Hepatocyte (in vitro differentiated cells): ENCODE results near the gene VAV3. TPM values are rescaled to one million over a fixed set of nuclear protein-coding genes. Genes with fewer than 3 reads are reported as not detected.

Experiments
- DNase-seq: peaks from one replicate; pipeline ENCODE4 v3.0.0-alpha.2; 2016; ENCODE audit warnings: low spot score
- H2AFZ ChIP-seq: fragments of 200-600 bp; sonication (generic); 2 replicates; pipeline ENCODE4 v1.6.0; 2016; ENCODE audit warnings: antibody characterized with exemption, mild to moderate bottlenecking
- H3K27ac ChIP-seq: fragments of 200-600 bp; sonication (generic); 2 replicates; pipeline ENCODE4 v1.5.1; 2016; ENCODE audit warnings: mild to moderate bottlenecking
- H3K27me3 ChIP-seq: fragments of 200-600 bp; sonication (generic); 2 replicates; pipeline ENCODE4 v1.6.1; 2016
- H3K36me3 ChIP-seq: fragments of 200-600 bp; sonication (generic); replicated peaks from 2 replicates; pipeline ENCODE4 v1.5.1; 2016; ENCODE audit warnings: low read depth; ENCODE audit not compliant: insufficient read depth
- H3K4me1 ChIP-seq: fragments of 200-600 bp; sonication (generic); 2 replicates; pipeline ENCODE4 v1.5.1; 2016; ENCODE audit warnings: mild to moderate bottlenecking, moderate library complexity; ENCODE audit not compliant: insufficient read depth
- H3K4me2 ChIP-seq: fragments of 200-600 bp; sonication (generic); 2 replicates; pipeline ENCODE4 v1.6.0; 2016
- H3K4me3 ChIP-seq: fragments of 200-600 bp; sonication (generic); 2 replicates; pipeline ENCODE4 v1.5.1; 2016; ENCODE audit warnings: mild to moderate bottlenecking
- H3K79me2 ChIP-seq: fragments of 200-600 bp; sonication (generic); 2 replicates; pipeline ENCODE4 v1.6.0; 2017; ENCODE audit warnings: mild to moderate bottlenecking
- H3K9me2 ChIP-seq: fragments of 200-600 bp; sonication (generic); replicated peaks from 2 replicates; pipeline ENCODE4 v1.6.0; 2017; ENCODE audit warnings: mild to moderate bottlenecking; ENCODE audit not compliant: insufficient read depth
- H3K9me3 ChIP-seq: fragments of 200-600 bp; sonication (generic); 2 replicates; pipeline ENCODE4 v1.5.1; 2016; ENCODE audit warnings: low read depth, mild to moderate bottlenecking
- H4K20me1 ChIP-seq: fragments of 200-600 bp; sonication (generic); 2 replicates; pipeline ENCODE4 v1.6.0; 2016; ENCODE audit warnings: mild to moderate bottlenecking; ENCODE audit not compliant: insufficient read depth, poor library complexity, severe bottlenecking
- EZH2 ChIP-seq: fragments of 200-600 bp; sonication (generic); IDR thresholded peaks from 2 replicates; pipeline ENCODE4 v1.6.1; 2016; ENCODE audit warnings: antibody characterized with exemption, mild to moderate bottlenecking, borderline replicate concordance
- EZH2phosphoT487 ChIP-seq: fragments of 200-600 bp; sonication (generic); IDR thresholded peaks from one replicate; pipeline ENCODE4 v1.6.1; 2018; ENCODE audit warnings: antibody characterized with exemption, mild to moderate bottlenecking, low read depth, moderate library complexity; ENCODE audit not compliant: unreplicated experiment, severe bottlenecking
- WGBS: methylation state at CpG from one replicate; pipeline ENCODE4 v1.1.6; 2016; ENCODE audit warnings: low lambda C conversion rate; ENCODE audit errors: missing lambda C conversion rate; 5-methylcytosine and 5-hydroxymethylcytosine counted together
- polyA plus RNA-seq: library from polyadenylated mRNA; unstranded; fragments of >200 nt; fragmentation: Nextera tagmentation; extraction: Ambion mirVana; gene quantifications from 2 replicates; pipeline ENCODE4 v1.2.1, GENCODE V29; 2016
- total RNA-seq: library from RNA; depleted of rRNA; stranded (reverse); fragments of >200 nt; gene quantifications from 2 replicates; pipeline ENCODE4 v1.2.3, GENCODE V29; 2014
- TF ChIP-seq, protein P1 (sequence below): fragments of 200-600 bp; sonication (generic); IDR thresholded peaks from 2 replicates; pipeline ENCODE4 v1.5.1; 2016; ENCODE audit warnings: antibody characterized with exemption, mild to moderate bottlenecking; ENCODE audit not compliant: poor library complexity

The VAV3 gene, protein sequence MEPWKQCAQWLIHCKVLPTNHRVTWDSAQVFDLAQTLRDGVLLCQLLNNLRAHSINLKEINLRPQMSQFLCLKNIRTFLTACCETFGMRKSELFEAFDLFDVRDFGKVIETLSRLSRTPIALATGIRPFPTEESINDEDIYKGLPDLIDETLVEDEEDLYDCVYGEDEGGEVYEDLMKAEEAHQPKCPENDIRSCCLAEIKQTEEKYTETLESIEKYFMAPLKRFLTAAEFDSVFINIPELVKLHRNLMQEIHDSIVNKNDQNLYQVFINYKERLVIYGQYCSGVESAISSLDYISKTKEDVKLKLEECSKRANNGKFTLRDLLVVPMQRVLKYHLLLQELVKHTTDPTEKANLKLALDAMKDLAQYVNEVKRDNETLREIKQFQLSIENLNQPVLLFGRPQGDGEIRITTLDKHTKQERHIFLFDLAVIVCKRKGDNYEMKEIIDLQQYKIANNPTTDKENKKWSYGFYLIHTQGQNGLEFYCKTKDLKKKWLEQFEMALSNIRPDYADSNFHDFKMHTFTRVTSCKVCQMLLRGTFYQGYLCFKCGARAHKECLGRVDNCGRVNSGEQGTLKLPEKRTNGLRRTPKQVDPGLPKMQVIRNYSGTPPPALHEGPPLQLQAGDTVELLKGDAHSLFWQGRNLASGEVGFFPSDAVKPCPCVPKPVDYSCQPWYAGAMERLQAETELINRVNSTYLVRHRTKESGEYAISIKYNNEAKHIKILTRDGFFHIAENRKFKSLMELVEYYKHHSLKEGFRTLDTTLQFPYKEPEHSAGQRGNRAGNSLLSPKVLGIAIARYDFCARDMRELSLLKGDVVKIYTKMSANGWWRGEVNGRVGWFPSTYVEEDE
- total RNA-seq (40.5 and 44.4 TPM in 2 replicates), polyA plus RNA-seq (12.3 and 12.7 TPM in 2 replicates)

DNA sequence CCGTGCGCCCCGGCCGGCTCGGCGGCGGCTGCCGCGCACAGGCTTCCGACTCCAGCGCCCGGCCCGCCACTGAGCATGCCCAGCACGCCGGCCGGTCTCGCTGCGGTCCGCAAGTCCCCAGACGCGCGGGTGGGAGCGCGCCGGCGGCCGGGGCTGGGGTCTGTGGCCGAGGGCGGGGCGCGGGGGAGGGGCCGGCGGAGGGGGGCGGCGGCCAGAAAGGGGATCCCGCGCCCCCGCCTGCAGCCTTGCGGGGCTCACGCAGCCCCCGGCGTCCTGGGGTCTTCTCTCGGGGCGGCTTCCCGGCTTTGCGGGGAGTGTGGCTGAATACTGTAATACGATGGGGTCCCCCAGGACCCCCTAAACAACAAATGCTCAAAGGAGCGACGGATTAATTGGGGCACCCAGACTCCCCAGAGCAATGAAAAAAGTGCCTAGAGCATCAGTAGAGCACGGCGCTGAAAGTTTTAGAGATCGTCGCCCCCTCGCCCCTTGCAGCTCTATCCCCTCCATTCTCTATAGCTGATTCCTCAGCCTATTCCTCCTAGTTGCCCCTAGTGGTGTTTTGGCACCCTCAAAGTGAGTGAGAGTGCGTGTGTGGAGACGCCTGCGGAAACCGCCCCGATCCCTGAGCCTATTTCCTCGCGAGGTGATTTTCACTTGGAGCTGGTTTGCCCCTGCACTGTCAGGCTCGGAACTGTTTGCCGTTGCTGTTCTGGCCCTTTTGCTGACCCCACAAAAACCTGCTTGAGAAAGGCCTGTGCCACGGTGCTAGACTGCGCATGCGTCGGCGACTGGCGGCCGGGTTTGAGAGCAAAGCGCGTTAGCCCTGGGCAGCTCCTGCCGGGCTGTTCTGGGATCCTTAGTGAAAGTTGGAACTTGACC is at the start of gene VAV3:
TSS of gene VAV3 (minus strand) at position 71 of the 882 bp plus-strand sequence. CDS start 311 bp downstream, outside the sequence.
- Histone ChIP-seq H3K4me1 (no peaks in the 10 kb centered on the region), H3K4me2 (peak within 1 kb of the TSS; percentile 97), H3K4me3 (peak within 1 kb of the TSS; percentile 71)

DNA sequence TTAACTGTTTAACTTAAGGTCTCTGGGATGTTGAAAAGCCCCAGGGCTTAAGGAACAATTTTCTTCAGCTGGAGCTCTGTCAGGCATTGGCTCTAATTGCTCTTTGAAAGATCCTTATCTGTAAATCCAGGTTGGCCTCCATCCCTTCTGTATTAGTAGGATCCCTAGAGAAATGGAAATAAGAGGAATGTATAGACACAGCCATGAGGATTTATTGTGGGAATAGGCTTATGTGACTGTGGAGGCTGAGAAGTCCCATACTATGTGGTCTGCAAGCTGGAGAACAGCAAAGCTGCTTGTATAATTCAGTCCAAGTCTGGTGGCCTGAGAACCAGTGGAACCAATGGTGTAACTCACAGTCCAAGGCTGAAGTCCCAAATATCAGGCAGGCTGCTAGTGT is 47.6 kb upstream of the VAV3 start:
- Histone ChIP-seq H3K27me3 (no peaks in the 10 kb centered on the region), H3K4me2 (no peak overlapping the region), H3K9me2 (no peaks in the 10 kb centered on the region), H2AFZ (no peak overlapping the region), H3K79me2 (no peaks in the 10 kb centered on the region), H3K4me1 (no peaks in the 10 kb centered on the region), H3K9me3 (no peaks in the 10 kb centered on the region), H3K4me3 (no peak overlapping the region), H3K27ac (no peak overlapping the region), H3K36me3 (no peaks in the 10 kb centered on the region), H4K20me1 (no peaks in the 10 kb centered on the region)
- TF ChIP-seq EZH2 (no peak), EZH2phosphoT487 (no peak)
- TF ChIP-seq, protein P1, sequence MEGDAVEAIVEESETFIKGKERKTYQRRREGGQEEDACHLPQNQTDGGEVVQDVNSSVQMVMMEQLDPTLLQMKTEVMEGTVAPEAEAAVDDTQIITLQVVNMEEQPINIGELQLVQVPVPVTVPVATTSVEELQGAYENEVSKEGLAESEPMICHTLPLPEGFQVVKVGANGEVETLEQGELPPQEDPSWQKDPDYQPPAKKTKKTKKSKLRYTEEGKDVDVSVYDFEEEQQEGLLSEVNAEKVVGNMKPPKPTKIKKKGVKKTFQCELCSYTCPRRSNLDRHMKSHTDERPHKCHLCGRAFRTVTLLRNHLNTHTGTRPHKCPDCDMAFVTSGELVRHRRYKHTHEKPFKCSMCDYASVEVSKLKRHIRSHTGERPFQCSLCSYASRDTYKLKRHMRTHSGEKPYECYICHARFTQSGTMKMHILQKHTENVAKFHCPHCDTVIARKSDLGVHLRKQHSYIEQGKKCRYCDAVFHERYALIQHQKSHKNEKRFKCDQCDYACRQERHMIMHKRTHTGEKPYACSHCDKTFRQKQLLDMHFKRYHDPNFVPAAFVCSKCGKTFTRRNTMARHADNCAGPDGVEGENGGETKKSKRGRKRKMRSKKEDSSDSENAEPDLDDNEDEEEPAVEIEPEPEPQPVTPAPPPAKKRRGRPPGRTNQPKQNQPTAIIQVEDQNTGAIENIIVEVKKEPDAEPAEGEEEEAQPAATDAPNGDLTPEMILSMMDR: no peak
- DNase-seq: no peak

More for the DNA sequence above, at the start of gene VAV3:
- Histone ChIP-seq H3K9me3 (no peaks in the 10 kb centered on the region), H3K79me2 (no peaks in the 10 kb centered on the region), H3K27me3 (peaks cover 26% of the 10 kb centered on the region), H2AFZ (peak within 1 kb of the TSS; percentile 83), H3K36me3 (no peaks in the 10 kb centered on the region), H3K9me2 (no peaks in the 10 kb centered on the region), H3K27ac (no peak within 1 kb of the TSS), H4K20me1 (no peaks in the 10 kb centered on the region)
- WGBS: 2% methylated on average over 54 of the region's 73 CpGs
- DNase-seq: peak; percentile 85
- TF ChIP-seq, protein P1: no peak
- no peak for TF ChIP-seq EZH2
- no peak for TF ChIP-seq EZH2phosphoT487

DNA sequence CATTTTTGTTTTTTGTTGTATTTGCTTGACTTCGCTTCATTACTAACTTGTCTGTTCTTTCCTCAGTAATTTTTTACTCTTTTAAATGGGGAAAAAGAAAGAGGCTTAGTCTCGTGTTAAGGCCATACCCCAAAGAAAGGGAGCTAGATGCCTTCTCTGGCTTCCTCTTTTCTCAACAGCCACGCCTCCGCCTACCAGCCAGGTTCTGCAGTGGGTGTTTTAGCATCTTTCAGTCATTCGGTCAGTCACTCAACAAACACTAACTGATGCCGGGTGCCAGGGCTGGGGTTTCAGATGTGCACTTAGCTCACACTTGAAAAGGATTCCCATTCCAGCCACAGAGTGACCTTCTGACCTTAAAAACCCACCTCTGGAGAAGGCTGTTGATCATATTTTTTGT is 46.3 kb upstream of the VAV3 start:
- H3K4me2 ChIP-seq: no peak overlapping the region
- no peaks in the 10 kb centered on the region for H3K4me1 ChIP-seq
- H3K79me2 ChIP-seq: no peaks in the 10 kb centered on the region
- no peaks in the 10 kb centered on the region for H3K9me3 ChIP-seq
- DNase-seq: no peak
- no peaks in the 10 kb centered on the region for H3K27me3 ChIP-seq
- H3K9me2 ChIP-seq: no peaks in the 10 kb centered on the region
- H3K4me3 ChIP-seq: no peak overlapping the region
- H4K20me1 ChIP-seq: no peaks in the 10 kb centered on the region
- no peaks in the 10 kb centered on the region for H3K36me3 ChIP-seq
- H2AFZ ChIP-seq: no peak overlapping the region
- TF ChIP-seq EZH2phosphoT487 (no peak), EZH2 (no peak)
- TF ChIP-seq, protein P1: no peak
- no peak overlapping the region for H3K27ac ChIP-seq
- 85% methylated on average over 6 of the region's 6 CpGs for WGBS
